T follicular helper cell (primary cell): ENCODE data around the gene PDGFD.

ENCODE experiments used
- DNase-seq: peaks from one replicate; pipeline ENCODE4 v3.0.0-alpha.2; 2020; ENCODE audit warnings: low read depth
- total RNA-seq, 2 experiments: gene quantifications; one replicate each; lab custom pipeline; 2026; lab: John Stamatoyannopoulos, UW

Gene PDGFD
- total RNA-seq = 0 reads per million in 2 experiments

GRCh38 chr11:104164028-104164520, at the start of gene PDGFD:
TSS of gene PDGFD (minus strand) at chr11:104164147.
- no peak for DNase-seq

DNA sequence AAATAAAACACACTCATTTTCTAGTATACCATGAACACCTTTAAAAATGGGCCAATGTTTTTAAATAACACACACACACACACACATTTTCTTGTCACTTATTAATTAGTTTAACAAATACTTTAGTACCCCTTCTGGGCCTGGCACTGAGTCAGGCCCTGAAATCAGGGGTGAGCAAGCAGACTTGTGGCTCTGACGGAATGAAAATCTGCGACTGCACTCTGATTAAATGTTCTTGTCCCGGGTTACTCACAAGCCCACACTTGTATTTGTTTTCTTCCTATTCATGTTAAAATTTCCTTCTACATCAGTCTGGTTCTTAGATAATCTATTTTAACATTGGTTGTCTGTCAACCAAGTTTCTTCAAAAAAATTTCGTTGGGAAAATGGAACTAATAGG, 43.0 kb upstream of the PDGFD start:
- DNase-seq = no peak

- no peak for DNase-seq
Measured at GRCh38 chr11:104205838-104206237, 41.9 kb upstream of the PDGFD start.

GRCh38 chr11:104200688-104201087, 36.7 kb upstream of the PDGFD start:
- no peak for DNase-seq

DNA sequence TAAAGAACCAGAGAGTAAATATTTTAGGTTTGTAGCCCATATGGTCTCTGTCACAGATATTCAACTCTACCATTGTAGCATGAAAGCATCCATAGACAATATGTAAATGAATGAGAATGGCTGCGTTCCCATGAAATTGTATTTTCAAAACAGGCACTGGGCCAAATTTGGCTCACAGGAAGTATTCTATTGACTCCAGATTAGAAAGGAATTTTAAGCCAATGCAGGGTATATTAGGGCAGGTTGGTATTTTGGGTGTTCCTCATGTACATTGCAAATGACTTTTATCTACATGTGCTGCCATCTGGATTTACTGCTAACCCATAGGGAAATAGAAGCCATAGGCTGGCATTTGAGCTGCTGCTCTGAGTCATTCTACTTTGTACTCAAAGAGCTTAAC, 35.1 kb upstream of the PDGFD start:
- DNase-seq = no peak

GRCh38 chr11:104198576-104198975, 34.6 kb upstream of the PDGFD start:
- no peak for DNase-seq

GRCh38 chr11:104191124-104191523, 27.2 kb upstream of the PDGFD start:
- no peak for DNase-seq

DNA sequence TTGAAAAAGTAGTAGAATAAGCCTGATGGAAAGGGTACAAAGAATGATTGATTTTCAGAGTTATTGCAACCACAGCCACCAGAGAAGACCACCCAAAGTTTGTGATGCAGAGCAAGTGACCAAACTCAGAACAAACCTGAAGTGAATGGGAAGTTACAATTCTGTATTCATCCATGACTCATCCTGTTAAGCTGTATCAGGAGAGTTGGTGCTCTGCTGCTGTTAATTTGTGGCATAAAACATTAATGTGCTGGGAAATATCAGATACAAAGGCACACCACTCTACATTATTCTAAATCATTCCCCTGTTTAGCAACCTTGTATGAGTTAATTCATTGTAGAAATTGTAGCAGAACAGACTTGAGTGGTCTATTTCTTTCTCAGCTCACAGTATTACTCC, 19.6 kb upstream of the PDGFD start:
- no peak for DNase-seq

GRCh38 chr11:104175769-104176168, 11.8 kb upstream of the PDGFD start:
- DNase-seq = no peak

GRCh38 chr11:104169091-104169490, 5.1 kb upstream of the PDGFD start:
- no peak for DNase-seq

DNA sequence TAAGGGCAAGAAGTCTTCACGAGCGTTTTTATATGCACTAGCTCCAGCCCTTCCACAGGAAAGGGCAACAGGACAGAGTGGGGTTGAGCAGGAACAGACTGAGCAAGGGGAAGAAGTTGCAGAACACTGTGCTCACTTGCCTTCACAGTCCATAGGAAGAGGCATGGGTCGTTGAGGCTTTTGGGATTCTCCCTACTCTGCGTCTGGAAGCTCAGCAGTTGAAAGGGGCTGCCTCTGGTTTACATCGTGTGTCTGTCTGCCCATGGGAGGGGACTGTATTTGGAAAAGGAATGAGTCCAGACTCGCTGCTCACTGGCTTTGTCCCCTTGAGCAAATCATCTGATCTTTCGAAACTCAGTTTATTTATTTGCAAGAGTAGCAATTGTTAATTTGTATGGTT, 1.1 kb upstream of the PDGFD start:
- no peak for DNase-seq

GRCh38 chr11:104163100-104164027, 583 bp downstream of the PDGFD start:
- DNase-seq = no peak

DNA sequence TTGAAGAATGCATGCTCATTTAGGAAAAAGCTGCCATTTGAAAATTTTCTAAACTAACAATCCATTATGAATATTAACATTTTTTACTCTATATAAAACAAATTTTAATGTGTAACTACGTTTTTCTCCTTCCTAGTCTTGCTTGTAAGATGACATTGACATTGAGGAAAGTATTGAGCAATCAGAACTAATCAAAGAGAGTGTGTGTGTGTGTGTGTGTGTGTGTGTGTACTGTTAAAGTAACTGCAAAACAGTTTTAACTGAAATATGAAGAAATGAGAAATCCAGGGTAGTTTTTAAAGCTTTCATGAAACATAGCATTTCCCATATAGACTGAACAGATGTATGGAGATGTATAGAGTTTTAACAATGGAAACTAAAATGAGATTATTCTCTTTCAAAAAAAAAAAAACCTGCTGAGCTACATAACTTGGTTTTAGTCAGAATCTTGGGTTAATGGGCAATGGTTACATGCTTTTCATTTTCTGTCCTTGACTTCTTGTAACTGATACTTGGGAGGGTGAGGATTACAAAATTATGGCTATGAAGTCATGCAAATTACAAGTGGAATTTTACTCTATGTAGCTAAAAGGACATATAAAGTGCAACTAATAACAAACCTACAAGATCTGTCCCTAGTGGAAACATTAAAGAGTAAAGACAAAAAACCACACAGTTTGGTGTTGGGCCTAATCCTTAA, 2.0 kb downstream of the PDGFD start:
- DNase-seq = no peak

GRCh38 chr11:104159356-104159755, 4.6 kb downstream of the PDGFD start:
- DNase-seq = no peak

- no peak for DNase-seq
Measured at GRCh38 chr11:104155375-104155774, 8.6 kb downstream of the PDGFD start.

DNA sequence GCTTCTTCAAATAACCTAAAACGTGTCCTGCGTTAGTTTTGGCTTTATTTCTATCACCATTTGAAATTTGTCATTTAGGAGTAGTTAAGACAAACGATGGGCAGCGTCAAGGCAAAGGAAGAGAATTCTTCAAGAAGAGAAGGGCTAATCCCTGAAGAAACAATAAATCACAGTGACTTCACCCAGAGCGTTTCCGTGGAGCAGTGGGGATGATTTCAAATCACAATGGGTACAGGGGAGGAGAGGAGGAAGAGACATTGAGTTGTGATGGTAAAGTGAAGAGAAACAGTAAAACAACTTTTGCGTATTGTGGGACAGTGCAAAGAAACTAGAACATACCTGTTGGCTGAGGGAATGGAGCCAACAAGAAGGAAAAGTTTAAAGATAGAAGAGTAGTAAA, 9.7 kb downstream of the PDGFD start:
- no peak for DNase-seq

- no peak for DNase-seq
Measured at GRCh38 chr11:104152941-104153505, 10.9 kb downstream of the PDGFD start.

GRCh38 chr11:104151404-104152204, 12.3 kb downstream of the PDGFD start:
- no peak for DNase-seq

GRCh38 chr11:104148706-104149105, 15.2 kb downstream of the PDGFD start:
- no peak for DNase-seq

DNA sequence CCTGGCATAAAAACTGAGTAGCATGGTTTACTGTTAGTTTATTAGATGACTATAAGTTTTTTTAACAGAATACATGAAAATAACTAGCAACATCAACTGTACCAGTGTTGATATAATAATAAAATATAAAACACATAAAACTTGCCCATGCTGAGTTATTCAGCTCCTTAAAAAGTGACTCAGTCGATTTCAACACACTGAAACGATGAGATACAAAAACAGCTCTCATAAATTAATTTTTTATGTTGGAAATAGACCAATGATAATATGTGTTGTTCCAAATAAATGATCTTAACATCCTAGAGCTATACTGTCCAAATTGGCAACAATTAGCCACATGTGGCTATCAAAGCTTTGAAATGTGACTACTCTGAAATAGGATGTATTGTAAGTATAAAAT, 15.9 kb downstream of the PDGFD start:
- DNase-seq = no peak

DNA sequence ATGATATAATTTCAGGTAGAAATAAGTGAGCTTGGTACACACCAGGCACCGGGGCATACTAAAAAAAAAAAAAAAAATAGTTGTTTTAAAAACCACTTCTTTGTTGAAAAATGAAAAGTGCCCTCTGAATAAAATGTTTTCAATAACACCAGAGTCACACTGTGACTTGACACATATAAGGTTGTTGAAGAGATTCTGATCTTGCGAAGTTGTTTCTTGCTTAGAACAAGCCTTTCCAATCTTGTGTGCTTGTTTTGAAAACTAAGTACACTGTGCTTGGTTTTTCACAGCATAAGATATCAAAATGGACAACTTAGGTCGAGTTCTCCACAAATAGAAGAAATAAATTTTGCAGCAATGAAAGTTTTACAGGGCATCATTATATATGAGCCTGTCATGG, 17.0 kb downstream of the PDGFD start:
- no peak for DNase-seq

GRCh38 chr11:104146421-104146820, 17.5 kb downstream of the PDGFD start:
- DNase-seq = no peak
